GM23248 (cell line): ENCODE measurements around the gene SLC6A19.

Source experiments
- EZH2 ChIP-seq: fragments of 200-600 bp; sonication (generic); IDR thresholded peaks from 2 replicates; pipeline ENCODE4 v1.6.1; 2018; ENCODE audit warnings: antibody characterized with exemption, mild to moderate bottlenecking; ENCODE audit not compliant: insufficient read depth, poor library complexity, severe bottlenecking
- EZH2phosphoT487 ChIP-seq: fragments of 200-600 bp; sonication (generic); IDR thresholded peaks from 2 replicates; pipeline ENCODE4 v1.6.1; 2018; ENCODE audit warnings: antibody characterized with exemption, moderate library complexity, mild to moderate bottlenecking, low read depth; ENCODE audit not compliant: insufficient read depth

GRCh38 chr5:1180096-1180495 is 21.3 kb upstream of the SLC6A19 start:
- TF ChIP-seq EZH2: no peak
- no peak for TF ChIP-seq EZH2phosphoT487
